ENCODE results near the gene PRKCH. TPM values are rescaled to one million over a fixed set of nuclear protein-coding genes. Genes with fewer than 3 reads are reported as not detected.

PRKCH gene
- total and polyA plus RNA-seq, 2 donors (not counting 3 experiments of a cell fraction or from before 2014, with no cell fraction given), result 97.7 to 103 TPM

DNA sequence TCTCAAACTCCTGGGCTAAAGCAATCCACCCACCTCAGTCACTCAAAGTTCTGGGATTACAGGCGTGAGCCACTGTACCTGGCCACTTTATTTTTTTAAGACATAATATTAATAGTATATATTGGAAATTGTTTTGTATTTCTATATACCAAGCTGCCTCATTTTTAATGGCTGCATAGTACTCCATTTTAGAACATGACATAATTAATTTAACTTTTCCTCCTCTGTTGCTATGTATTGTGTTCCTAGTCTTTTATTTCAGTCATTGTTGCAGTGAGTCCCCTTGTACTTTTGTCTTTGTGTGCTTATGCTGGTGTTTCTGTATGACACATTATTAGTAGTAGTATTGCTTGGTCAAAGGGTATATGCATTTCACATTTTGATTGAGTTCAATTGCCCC is 138.7 kb downstream of the PRKCH start:
- no peak for FAIRE-seq
- Histone ChIP-seq H3K4me1 (ENCODE audit: control insufficient read depth, extremely low read depth, insufficient read depth, low read length) (peaks cover 28% of the 10 kb centered on the region), H3K4me3 (replicated peaks in 1 of 3; ENCODE audit: insufficient read depth in 1 of 3, low read depth in 1 of 3, low read length in 3 of 3) (no peak overlapping the region), H3K79me2 (ENCODE audit: control insufficient read depth, insufficient read depth, low read length) (peaks cover 9% of the 10 kb centered on the region), H3K36me3 (ENCODE audit: control insufficient read depth in 2 of 2, extremely low read depth in 1 of 2, insufficient read depth in 2 of 2, low read length in 2 of 2) (peaks cover 22 to 27% of the 10 kb centered on the region in 2 experiments), H4K20me1 (replicated peaks; ENCODE audit: control insufficient read depth, extremely low read depth, insufficient read depth, low read length) (no peaks in the 10 kb centered on the region), H3K4me2 (ENCODE audit: insufficient read depth, low read length) (no peak overlapping the region), H3K27ac (ENCODE audit: insufficient read depth, low read depth, low read length) (no peak overlapping the region), H3K27me3 (ENCODE audit: control insufficient read depth in 2 of 2, insufficient read depth in 2 of 2, low read length in 2 of 2) (no peaks in the 10 kb centered on the region), H3K9me1 (replicated peaks; ENCODE audit: control insufficient read depth, extremely low read depth, insufficient read depth, low read length) (no peaks in the 10 kb centered on the region), H3K9ac (replicated peaks; ENCODE audit: extremely low read depth, insufficient read depth, low read length) (no peak overlapping the region), H3K9me3 (replicated peaks; ENCODE audit: control insufficient read depth, insufficient read depth, low read length) (no peaks in the 10 kb centered on the region), H2AFZ (ENCODE audit: low read depth, low read length) (no peak overlapping the region)
- TF ChIP-seq GATA2 (IDR thresholded peaks at IDR 0.05; ENCODE audit: insufficient read depth, insufficient read length, low read depth, low read length) (no peak), JUN (IDR thresholded peaks at IDR 0.05; ENCODE audit: borderline replicate concordance, insufficient read depth, insufficient read length, low read depth) (no peak), POLR2AphosphoS5 (IDR thresholded peaks at IDR 0.05; ENCODE audit: insufficient read depth, low read depth, low read length) (no peak), MYC (IDR thresholded peaks at IDR 0.05; ENCODE audit: low read depth, low read length) (no peak), POLR2A (IDR thresholded peaks at IDR 0.05; ENCODE audit: low read depth, low read length) (no peak), FOS (IDR thresholded peaks at IDR 0.05; ENCODE audit: borderline replicate concordance, insufficient read depth, low read length) (no peak), MAX (IDR thresholded peaks at IDR 0.05; ENCODE audit: insufficient read depth, insufficient read length) (no peak), CTCF (IDR thresholded peaks at IDR 0.05; ENCODE audit: extremely low read depth in 1 of 2, insufficient read depth in 1 of 2, low read depth in 1 of 2, low read length in 2 of 2) (no peak)
- no peak for DNase-seq (ENCODE audit: low read depth, low spot score)
- no TSS peak for BruUV-seq (replicated peaks)
- dilution Hi-C loops (cut with MboI; ENCODE audit: extremely low pct_ligation_motif_present, low sequenced_read_pairs) (loop anchor here (25.0 kb wide), 2 partner anchors 173 to 277 kb away; partner anchors contain the start of gene TMEM30B), intact Hi-C loops (cut with micrococcal nuclease) (loop anchor here (5.0 kb wide), 1 partner anchor 432 kb away; no protein-coding TSS in a partner anchor)
- ChIA-PET CTCF (interaction anchor here (0.9 to 3.5 kb wide), 11 partner anchors 17 to 667 kb away, joined by 3 to 40 read pairs (median 4); partner anchors contain the start of gene TMEM30B), POLR2A (no interaction called here)
